Measurements from ENCODE around the gene POMT1.

The POMT1 gene

DNA sequence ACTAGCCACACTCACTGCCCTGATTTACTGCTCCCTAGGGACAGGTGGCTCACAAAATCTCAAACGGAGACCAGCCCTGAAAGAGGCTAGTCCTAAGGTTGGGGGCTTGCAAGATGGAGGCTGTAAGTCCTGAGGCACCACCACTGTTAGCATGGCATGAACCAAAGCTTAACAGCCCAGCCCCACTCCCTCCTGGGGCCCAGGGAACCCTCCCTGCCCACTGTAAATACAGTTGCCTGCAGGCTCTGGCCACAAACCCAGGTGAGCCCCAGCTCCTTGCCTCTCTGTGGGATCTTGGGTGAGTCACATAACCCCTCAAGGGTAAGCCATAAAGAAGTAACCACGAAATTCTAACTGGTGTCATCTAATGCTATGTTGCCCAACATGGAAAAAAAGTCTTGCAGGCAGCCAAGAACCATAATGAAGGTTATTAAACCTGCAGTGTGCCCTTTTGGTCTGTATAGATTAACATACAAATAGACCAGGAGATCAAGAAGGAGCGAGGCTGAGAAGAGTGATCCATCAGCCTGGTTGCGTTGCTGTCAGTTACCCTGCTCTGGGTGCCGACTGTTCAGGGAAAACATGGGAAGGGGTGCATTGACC, 1.7 kb upstream of the POMT1 start (continued):
- TF ChIP-seq, protein P1, sequence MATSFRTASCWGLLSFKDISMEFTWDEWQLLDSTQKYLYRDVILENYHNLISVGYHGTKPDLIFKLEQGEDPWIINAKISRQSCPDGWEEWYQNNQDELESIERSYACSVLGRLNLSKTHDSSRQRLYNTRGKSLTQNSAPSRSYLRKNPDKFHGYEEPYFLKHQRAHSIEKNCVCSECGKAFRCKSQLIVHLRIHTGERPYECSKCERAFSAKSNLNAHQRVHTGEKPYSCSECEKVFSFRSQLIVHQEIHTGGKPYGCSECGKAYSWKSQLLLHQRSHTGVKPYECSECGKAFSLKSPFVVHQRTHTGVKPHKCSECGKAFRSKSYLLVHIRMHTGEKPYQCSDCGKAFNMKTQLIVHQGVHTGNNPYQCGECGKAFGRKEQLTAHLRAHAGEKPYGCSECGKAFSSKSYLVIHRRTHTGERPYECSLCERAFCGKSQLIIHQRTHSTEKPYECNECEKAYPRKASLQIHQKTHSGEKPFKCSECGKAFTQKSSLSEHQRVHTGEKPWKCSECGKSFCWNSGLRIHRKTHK (tag by site-specific recombination; IDR thresholded peaks at IDR 0.05) = no peak
- no peak for TF ChIP-seq ZNF544 (tag by site-specific recombination; IDR thresholded peaks at IDR 0.05)
- TF ChIP-seq ZNF174 (tag by site-specific recombination; IDR thresholded peaks at IDR 0.05) = no peak
- no peak for TF ChIP-seq SALL2 (tag by site-specific recombination; IDR thresholded peaks at IDR 0.05; ENCODE audit: borderline replicate concordance)
- no peak for TF ChIP-seq ZNF354C (tag by site-specific recombination; IDR thresholded peaks at IDR 0.05; ENCODE audit: borderline replicate concordance, low read depth)
- TF ChIP-seq KLF1 (tag by site-specific recombination; IDR thresholded peaks at IDR 0.05) = no peak
- no peak for TF ChIP-seq ZNF791 (tag by site-specific recombination; IDR thresholded peaks at IDR 0.05)
- no peak for TF ChIP-seq HOXD13 (CRISPR knock-in tag; IDR thresholded peaks at IDR 0.05; ENCODE audit: borderline replicate concordance)
- TF ChIP-seq ZBTB17 (tag by site-specific recombination; IDR thresholded peaks at IDR 0.05) = peak; percentile 60
- no peak for TF ChIP-seq REPIN1 (tag by site-specific recombination; IDR thresholded peaks at IDR 0.05; ENCODE audit: low read depth)
- TF ChIP-seq, protein P2, sequence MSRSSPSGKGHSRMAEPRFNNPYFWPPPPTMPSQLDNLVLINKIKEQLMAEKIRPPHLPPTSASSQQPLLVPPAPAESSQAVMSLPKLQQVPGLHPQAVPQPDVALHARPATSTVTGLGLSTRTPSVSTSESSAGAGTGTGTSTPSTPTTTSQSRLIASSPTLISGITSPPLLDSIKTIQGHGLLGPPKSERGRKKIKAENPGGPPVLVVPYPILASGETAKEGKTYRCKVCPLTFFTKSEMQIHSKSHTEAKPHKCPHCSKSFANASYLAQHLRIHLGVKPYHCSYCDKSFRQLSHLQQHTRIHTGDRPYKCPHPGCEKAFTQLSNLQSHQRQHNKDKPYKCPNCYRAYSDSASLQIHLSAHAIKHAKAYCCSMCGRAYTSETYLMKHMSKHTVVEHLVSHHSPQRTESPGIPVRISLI (tag by site-specific recombination; IDR thresholded peaks at IDR 0.05) = peak; percentile 50; the same call in 1 of the 2 replicates
- TF ChIP-seq, protein P3, sequence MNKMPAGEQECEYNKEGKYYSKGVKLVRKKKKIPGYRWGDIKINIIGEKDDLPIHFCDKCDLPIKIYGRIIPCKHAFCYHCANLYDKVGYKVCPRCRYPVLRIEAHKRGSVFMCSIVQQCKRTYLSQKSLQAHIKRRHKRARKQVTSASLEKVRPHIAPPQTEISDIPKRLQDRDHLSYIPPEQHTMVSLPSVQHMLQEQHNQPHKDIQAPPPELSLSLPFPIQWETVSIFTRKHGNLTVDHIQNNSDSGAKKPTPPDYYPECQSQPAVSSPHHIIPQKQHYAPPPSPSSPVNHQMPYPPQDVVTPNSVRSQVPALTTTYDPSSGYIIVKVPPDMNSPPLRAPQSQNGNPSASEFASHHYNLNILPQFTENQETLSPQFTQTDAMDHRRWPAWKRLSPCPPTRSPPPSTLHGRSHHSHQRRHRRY (tag by site-specific recombination; IDR thresholded peaks at IDR 0.05) = no peak
- TF ChIP-seq, protein P4, sequence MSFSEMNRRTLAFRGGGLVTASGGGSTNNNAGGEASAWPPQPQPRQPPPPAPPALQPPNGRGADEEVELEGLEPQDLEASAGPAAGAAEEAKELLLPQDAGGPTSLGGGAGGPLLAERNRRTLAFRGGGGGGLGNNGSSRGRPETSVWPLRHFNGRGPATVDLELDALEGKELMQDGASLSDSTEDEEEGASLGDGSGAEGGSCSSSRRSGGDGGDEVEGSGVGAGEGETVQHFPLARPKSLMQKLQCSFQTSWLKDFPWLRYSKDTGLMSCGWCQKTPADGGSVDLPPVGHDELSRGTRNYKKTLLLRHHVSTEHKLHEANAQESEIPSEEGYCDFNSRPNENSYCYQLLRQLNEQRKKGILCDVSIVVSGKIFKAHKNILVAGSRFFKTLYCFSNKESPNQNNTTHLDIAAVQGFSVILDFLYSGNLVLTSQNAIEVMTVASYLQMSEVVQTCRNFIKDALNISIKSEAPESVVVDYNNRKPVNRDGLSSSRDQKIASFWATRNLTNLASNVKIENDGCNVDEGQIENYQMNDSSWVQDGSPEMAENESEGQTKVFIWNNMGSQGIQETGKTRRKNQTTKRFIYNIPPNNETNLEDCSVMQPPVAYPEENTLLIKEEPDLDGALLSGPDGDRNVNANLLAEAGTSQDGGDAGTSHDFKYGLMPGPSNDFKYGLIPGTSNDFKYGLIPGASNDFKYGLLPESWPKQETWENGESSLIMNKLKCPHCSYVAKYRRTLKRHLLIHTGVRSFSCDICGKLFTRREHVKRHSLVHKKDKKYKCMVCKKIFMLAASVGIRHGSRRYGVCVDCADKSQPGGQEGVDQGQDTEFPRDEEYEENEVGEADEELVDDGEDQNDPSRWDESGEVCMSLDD (tag by site-specific recombination; IDR thresholded peaks at IDR 0.05) = no peak
- no peak for TF ChIP-seq ZNF670 (tag by site-specific recombination; IDR thresholded peaks at IDR 0.05; ENCODE audit: low read depth)
- peak; percentile 57 for TF ChIP-seq ZEB2 (tag by site-specific recombination; IDR thresholded peaks at IDR 0.05)
- TF ChIP-seq, protein P5, sequence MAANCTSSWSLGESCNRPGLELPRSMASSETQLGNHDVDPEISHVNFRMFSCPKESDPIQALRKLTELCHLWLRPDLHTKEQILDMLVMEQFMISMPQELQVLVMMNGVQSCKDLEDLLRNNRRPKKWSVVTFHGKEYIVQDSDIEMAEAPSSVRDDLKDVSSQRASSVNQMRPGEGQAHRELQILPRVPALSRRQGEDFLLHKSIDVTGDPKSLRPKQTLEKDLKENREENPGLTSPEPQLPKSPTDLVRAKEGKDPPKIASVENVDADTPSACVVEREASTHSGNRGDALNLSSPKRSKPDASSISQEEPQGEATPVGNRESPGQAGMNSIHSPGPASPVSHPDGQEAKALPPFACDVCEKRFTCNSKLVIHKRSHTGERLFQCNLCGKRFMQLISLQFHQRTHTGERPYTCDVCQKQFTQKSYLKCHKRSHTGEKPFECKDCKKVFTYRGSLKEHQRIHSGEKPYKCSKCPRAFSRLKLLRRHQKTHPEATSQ (tag by site-specific recombination; IDR thresholded peaks at IDR 0.05) = no peak
- no peak for TF ChIP-seq ZNF843 (tag by site-specific recombination; IDR thresholded peaks at IDR 0.05)
- TF ChIP-seq, protein P6, sequence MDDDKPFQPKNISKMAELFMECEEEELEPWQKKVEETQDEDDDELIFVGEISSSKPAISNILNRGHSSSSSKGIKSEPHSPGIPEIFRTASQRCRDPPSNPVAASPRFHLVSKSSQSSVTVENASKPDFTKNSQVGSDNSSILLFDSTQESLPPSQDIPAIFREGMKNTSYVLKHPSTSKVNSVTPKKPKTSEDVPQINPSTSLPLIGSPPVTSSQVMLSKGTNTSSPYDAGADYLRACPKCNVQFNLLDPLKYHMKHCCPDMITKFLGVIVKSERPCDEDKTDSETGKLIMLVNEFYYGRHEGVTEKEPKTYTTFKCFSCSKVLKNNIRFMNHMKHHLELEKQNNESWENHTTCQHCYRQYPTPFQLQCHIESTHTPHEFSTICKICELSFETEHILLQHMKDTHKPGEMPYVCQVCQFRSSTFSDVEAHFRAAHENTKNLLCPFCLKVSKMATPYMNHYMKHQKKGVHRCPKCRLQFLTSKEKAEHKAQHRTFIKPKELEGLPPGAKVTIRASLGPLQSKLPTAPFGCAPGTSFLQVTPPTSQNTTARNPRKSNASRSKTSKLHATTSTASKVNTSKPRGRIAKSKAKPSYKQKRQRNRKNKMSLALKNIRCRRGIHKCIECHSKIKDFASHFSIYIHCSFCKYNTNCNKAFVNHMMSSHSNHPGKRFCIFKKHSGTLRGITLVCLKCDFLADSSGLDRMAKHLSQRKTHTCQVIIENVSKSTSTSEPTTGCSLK (tag by site-specific recombination; IDR thresholded peaks at IDR 0.05) = no peak
- no peak for TF ChIP-seq BCL11A (tag by site-specific recombination; IDR thresholded peaks at IDR 0.05; ENCODE audit: low read depth)
- TF ChIP-seq, protein P7, sequence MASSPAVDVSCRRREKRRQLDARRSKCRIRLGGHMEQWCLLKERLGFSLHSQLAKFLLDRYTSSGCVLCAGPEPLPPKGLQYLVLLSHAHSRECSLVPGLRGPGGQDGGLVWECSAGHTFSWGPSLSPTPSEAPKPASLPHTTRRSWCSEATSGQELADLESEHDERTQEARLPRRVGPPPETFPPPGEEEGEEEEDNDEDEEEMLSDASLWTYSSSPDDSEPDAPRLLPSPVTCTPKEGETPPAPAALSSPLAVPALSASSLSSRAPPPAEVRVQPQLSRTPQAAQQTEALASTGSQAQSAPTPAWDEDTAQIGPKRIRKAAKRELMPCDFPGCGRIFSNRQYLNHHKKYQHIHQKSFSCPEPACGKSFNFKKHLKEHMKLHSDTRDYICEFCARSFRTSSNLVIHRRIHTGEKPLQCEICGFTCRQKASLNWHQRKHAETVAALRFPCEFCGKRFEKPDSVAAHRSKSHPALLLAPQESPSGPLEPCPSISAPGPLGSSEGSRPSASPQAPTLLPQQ (tag by site-specific recombination; IDR thresholded peaks at IDR 0.05) = 0 out of 2 replicates have a peak, but pooled peaks have one; percentile 25
- TF ChIP-seq ZFP69B (tag by site-specific recombination; IDR thresholded peaks at IDR 0.05) = peak; percentile 40; the same call in 1 of the 2 replicates
- TF ChIP-seq ZSCAN23 (tag by site-specific recombination; IDR thresholded peaks at IDR 0.05) = no peak
- no peak for TF ChIP-seq MZF1 (tag by site-specific recombination; IDR thresholded peaks at IDR 0.05; ENCODE audit: borderline replicate concordance)
- TF ChIP-seq ZNF76 (tag by site-specific recombination; IDR thresholded peaks at IDR 0.05; ENCODE audit: borderline replicate concordance, low read depth) = no peak
- TF ChIP-seq ZNF768 (tag by site-specific recombination; IDR thresholded peaks at IDR 0.05) = no peak
- no peak for TF ChIP-seq ZBTB7A (tag by site-specific recombination; IDR thresholded peaks at IDR 0.05; ENCODE audit: low read depth)
- TF ChIP-seq ZNF585B (tag by site-specific recombination; IDR thresholded peaks at IDR 0.05) = no peak
